Cardiac fibroblast (primary cell): ENCODE results near the gene CDC16.
"Not testable (repeated sequence)": the region's sequence is repeated elsewhere in the genome, so short reads cannot be mapped to it uniquely, and the experiment has no call there.

Source experiments
- DNase-seq, 2 donors: peaks; one replicate each; pipeline versions ENCODE4 v3.0.0 to v3.0.0-alpha.2; 2010; ENCODE audit warnings: low read depth in 2 of 2
- H3K4me3 ChIP-seq, 2 donors: replicated peaks in 1 of 2; 1 replicate in 1 of 2; 2 replicates in 1 of 2; pipeline ENCODE4 v1.5.1; 2011; ENCODE audit warnings: low read depth in 2 of 2, low read length in 2 of 2, mild to moderate bottlenecking in 2 of 2, moderate library complexity in 1 of 2
- CTCF ChIP-seq: IDR thresholded peaks from one replicate; pipeline ENCODE4 v1.5.1; 2011; ENCODE audit warnings: low read depth, mild to moderate bottlenecking, low read length, inconsistent platforms

CDC16 gene

GRCh38 chr13:114234645-114235421 is at the start of gene CDC16:
Gene CDC16 (plus strand): TSS chr13:114234897. CDS start chr13:114235085, 188 bp downstream.
- DNase-seq, result peak; percentile 92 to 93
- H3K4me3 ChIP-seq, result peak within 1 kb of the TSS; percentile 90 to 91
- no peak for TF ChIP-seq CTCF

- TF ChIP-seq CTCF, result no peak
- no peak for DNase-seq
- no peak overlapping the region for H3K4me3 ChIP-seq
Observed at GRCh38 chr13:114185182-114185971, 49.3 kb upstream of the CDC16 start.

- DNase-seq, result no peak
- TF ChIP-seq CTCF, result no peak
Observed at GRCh38 chr13:114194853-114195252, 39.8 kb upstream of the CDC16 start.

GRCh38 chr13:114196629-114197028 is 38.1 kb upstream of the CDC16 start:
- H3K4me3 ChIP-seq, result no peak overlapping the region
- TF ChIP-seq CTCF, result no peak
- DNase-seq, result no peak

More at GRCh38 chr13:114194853-114195252, 39.8 kb upstream of the CDC16 start:
- H3K4me3 ChIP-seq, result no peak overlapping the region

- no peak overlapping the region for H3K4me3 ChIP-seq
- TF ChIP-seq CTCF, result no peak
- no peak for DNase-seq
Observed at GRCh38 chr13:114198556-114198955, 36.1 kb upstream of the CDC16 start.

GRCh38 chr13:114199526-114199925 is 35.2 kb upstream of the CDC16 start:
- not testable (repeated sequence) for DNase-seq, H3K4me3 ChIP-seq

- no peak for DNase-seq
- TF ChIP-seq CTCF, result no peak
- peak overlapping the region in 1 of 2 donors; percentile 26 for H3K4me3 ChIP-seq
Observed at GRCh38 chr13:114199954-114200353, 34.7 kb upstream of the CDC16 start.
